Dermis blood vessel endothelial cell (primary cell): ENCODE results near the gene ABCC9. TPM values are rescaled to one million over a fixed set of nuclear protein-coding genes. Genes with fewer than 3 reads are reported as not detected.
"Not testable (repeated sequence)": the region's sequence is repeated elsewhere in the genome, so short reads cannot be mapped to it uniquely, and the experiment has no call there.

Source experiments
- DNase-seq: peaks from one replicate; pipeline ENCODE4 v3.0.0; 2010
- total RNA-seq: library from RNA; depleted of rRNA; stranded (reverse); fragments of >200 nt; gene quantifications from 2 replicates; pipeline ENCODE4 v1.2.3, GENCODE V29; 2014

Gene ABCC9
- total RNA-seq, 1 donor from 2014 or later = 0.17 TPM

GRCh38 chr12:21814814-21815213 lies 126.4 kb downstream of the ABCC9 start:
- DNase-seq = no peak

GRCh38 chr12:21814327-21814726 lies 126.9 kb downstream of the ABCC9 start:
- DNase-seq = no peak

DNA sequence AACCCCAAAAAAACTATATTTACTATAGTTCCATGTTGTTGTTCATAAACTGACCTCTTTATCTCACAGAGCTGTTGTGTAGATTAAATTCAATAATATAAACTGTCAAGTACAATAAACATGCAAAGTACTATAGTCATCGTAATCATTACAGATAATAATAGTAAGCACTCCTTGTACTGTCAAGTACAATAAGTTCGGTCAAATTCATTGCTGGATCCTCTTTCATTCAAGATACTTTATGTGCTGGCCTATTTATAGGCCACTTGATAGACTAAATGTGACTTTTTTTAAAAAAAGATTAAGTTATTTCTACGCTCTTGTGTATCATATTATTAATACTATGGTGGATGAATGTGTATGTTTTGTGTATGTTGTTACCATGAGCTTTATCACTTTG lies 127.5 kb downstream of the ABCC9 start:
- no peak for DNase-seq

GRCh38 chr12:21813125-21813524 lies 128.1 kb downstream of the ABCC9 start:
- DNase-seq = no peak

- DNase-seq = not testable (repeated sequence)
These were observed 128.9 kb downstream of the ABCC9 start for GRCh38 chr12:21812340-21812739.

DNA sequence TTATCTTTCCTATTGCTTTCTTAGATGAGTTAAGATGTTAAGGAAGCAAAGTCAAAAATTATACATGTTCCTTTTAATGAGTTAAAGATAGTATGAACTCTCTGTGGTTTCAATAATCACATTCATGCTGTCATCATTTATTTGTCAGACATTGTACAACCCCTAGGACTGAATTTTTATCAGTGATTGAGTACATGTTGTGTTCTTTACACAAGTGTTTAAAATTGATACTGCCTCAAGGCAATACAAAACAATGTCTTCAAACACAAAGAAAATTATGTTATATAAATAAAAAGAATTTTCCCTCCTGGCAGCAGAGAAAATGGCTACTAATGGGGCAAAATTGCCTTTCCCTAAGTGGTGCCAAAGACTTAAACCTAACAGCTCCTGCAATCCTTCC lies 132.1 kb downstream of the ABCC9 start:
- DNase-seq = no peak

DNA sequence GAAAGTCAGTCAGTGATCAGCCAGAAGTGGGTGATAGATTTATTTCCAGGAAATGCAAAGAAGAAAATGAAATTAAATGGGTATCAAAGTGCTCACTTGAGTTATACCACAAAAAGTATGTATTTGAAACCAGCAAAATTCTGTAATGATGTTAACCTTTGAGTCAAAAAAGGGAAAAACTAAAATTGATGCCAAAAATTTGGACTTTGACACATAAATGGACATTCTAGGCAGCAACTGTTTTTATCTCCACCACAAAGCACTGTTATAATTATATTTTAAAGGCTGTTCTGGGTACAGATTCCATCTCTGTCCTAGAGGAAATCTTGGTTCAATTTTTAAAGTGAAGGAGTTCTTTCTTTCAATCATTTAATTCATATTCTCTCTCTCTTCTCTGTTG lies 135.0 kb downstream of the ABCC9 start:
- no peak for DNase-seq

GRCh38 chr12:21801522-21802288 lies 139.5 kb downstream of the ABCC9 start:
- no peak for DNase-seq

DNA sequence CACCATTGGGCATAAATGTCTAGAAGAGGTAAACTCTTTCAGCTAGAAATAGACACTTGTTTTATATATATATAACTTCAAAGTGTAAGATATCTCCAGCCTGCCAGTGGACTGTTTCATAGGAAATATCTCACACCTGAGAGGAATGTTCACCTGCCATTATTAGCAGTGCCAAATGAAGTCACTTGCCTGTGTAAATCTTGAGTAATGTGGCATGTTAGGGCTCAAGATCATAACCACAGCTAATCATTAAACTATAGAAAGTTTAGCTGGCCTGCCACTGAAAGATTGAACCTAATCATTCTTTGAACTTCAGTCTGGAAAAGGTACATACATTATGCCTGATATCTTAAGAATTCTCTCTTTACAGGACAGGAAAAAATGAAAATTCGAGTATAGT lies 141.2 kb downstream of the ABCC9 start:
- no peak for DNase-seq

DNA sequence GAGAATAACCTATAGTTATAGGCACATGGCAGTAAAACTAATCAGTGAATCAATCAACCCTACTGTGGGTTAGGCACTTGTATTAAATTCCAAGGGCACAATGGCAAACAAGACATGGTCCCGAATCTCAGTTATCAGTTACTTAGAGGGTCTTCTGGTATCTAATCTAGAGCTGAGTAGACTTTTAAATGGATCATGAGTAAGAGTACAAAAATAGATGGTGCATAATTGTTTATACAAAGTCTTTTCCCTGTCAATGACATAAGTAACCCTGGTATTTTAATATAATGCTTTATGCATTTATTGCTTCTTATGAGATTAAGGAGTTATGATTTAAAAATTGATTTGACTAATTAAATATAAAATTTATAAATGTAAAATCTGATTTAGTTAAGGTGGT lies 143.7 kb downstream of the ABCC9 start:
- DNase-seq = no peak

- DNase-seq = no peak
These were observed 145.4 kb downstream of the ABCC9 start for GRCh38 chr12:21795648-21796328.

GRCh38 chr12:21794807-21795595 lies 146.2 kb downstream of the ABCC9 start:
- DNase-seq = not testable (repeated sequence)

DNA sequence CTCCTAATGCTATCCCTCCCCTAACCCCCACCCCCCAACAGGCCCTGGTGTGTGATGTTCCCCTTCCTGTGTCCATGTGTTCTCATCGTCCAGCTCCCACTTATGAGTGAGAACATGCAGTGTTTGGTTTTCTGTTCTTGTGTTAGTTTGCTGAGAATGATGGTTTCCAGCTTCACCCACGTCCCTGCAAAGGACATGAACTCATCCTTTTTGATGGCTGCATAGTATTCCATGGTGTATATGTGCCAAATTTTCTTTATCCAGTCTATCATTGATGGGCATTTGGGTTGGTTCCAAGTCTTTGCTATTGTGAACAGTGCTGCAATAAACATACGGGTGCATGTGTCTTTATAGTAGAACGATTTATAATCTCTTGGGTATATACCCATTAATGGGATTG lies 151.5 kb downstream of the ABCC9 start:
- DNase-seq = not testable (repeated sequence)

GRCh38 chr12:21788089-21788983 lies 152.9 kb downstream of the ABCC9 start:
- no peak for DNase-seq

- no peak for DNase-seq
These were observed 155.1 kb downstream of the ABCC9 start for GRCh38 chr12:21786041-21786531.

GRCh38 chr12:21782723-21783122 lies 158.5 kb downstream of the ABCC9 start:
- not testable (repeated sequence) for DNase-seq

- DNase-seq = no peak
These were observed 160.4 kb downstream of the ABCC9 start for GRCh38 chr12:21780786-21781185.

GRCh38 chr12:21776175-21776574 lies 165.1 kb downstream of the ABCC9 start:
- no peak for DNase-seq

DNA sequence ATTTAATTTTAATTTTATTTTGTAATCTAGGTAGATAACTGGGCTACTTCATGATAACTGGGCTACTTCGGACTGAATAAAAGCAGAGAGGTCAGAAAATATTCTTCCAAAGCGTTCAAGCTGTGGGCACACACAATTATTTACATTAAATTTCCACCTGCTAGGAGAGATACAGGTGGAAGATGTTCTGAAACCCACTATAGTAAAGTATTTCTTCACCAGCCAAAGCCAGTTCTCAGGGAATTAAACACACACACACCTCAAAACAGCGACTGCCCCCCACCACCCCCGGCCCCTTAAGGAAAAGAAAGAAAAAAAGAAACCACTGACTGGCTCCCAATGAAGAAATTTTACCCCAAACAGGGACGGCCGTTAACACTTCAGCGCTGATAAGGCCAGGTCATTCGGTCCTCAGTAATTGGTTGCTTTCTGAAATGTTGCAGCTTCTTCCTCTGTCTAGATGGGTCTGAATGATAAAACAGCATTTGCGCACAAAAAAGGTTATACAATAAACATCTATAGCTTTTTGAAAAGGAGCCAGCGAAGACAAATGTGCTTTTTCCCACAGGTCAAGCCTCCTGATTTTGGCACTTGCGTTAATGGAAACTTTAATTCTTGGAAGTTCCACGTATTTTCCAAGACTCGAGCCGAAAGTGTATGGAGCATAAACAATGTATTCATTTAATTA lies 165.9 kb downstream of the ABCC9 start:
- no peak for DNase-seq

- DNase-seq = no peak
These were observed 166.7 kb downstream of the ABCC9 start, which contains the start of gene KCNJ8 for GRCh38 chr12:21774358-21775132. Gene KCNJ8, minus strand, starts transcription at chr12:21774706. Its CDS starts 1,090 bp downstream, at chr12:21773616.

- no peak for DNase-seq
These were observed 167.4 kb downstream of the ABCC9 start for GRCh38 chr12:21773806-21774205.
